Measurements from ENCODE around the gene CEACAM1.
"Not testable (repeated sequence)": the region's sequence is repeated elsewhere in the genome, so short reads cannot be mapped to it uniquely, and the experiment has no call there.

Gene CEACAM1

GRCh38 chr19:42475366-42475765, 52.9 kb downstream of the CEACAM1 start:
- no peak for DNase-seq (ENCODE audit: low read depth in 3 of 3)

GRCh38 chr19:42474743-42475142, 53.5 kb downstream of the CEACAM1 start:
- DNase-seq (ENCODE audit: low read depth in 3 of 3), result no peak

- DNase-seq (ENCODE audit: low read depth in 3 of 3), result no peak
Observed at GRCh38 chr19:42473686-42474085, 54.6 kb downstream of the CEACAM1 start.

- no peak for DNase-seq (ENCODE audit: low read depth in 3 of 3)
Observed at GRCh38 chr19:42472402-42473147, 55.7 kb downstream of the CEACAM1 start.

GRCh38 chr19:42471554-42472249, 56.6 kb downstream of the CEACAM1 start:
- DNase-seq (ENCODE audit: low read depth in 3 of 3), result no peak

GRCh38 chr19:42469311-42470235, 58.7 kb downstream of the CEACAM1 start:
- no peak for DNase-seq (ENCODE audit: low read depth in 3 of 3)

- no peak for DNase-seq (ENCODE audit: low read depth in 3 of 3)
Observed at GRCh38 chr19:42468273-42468796, 59.9 kb downstream of the CEACAM1 start.

GRCh38 chr19:42467183-42467760, 61.0 kb downstream of the CEACAM1 start:
- no peak for DNase-seq (ENCODE audit: low read depth in 3 of 3)

GRCh38 chr19:42466521-42467182, 61.6 kb downstream of the CEACAM1 start:
- no peak for DNase-seq (ENCODE audit: low read depth in 3 of 3)

- no peak for DNase-seq (ENCODE audit: low read depth in 3 of 3)
Observed at GRCh38 chr19:42465827-42466280, 62.4 kb downstream of the CEACAM1 start.

GRCh38 chr19:42461700-42462324, 66.5 kb downstream of the CEACAM1 start:
- no peak for DNase-seq (ENCODE audit: low read depth in 3 of 3)

- not testable (repeated sequence) for DNase-seq (ENCODE audit: low read depth in 3 of 3)
Observed at GRCh38 chr19:42461231-42461630, 67.0 kb downstream of the CEACAM1 start.

- DNase-seq (ENCODE audit: low read depth in 3 of 3), result no peak
Observed at GRCh38 chr19:42459926-42460325, 68.4 kb downstream of the CEACAM1 start.

Data from stimulated activated CD4-positive, alpha-beta T cell treated with anti-CD3 and anti-CD28 coated beads, TNF-alpha, amount 100 ng/mL, for 24 hours (primary cell).